GM12874 (cell line): ENCODE results near the gene OTOF.

Source experiments
- CTCF ChIP-seq: IDR thresholded peaks from 2 replicates; pipeline ENCODE4 v1.5.1; 2011; ENCODE audit warnings: low read depth, mild to moderate bottlenecking, control low read depth, low read length, moderate library complexity; ENCODE audit not compliant: insufficient read depth

The OTOF gene

GRCh38 chr2:26492749-26493515 is 15.0 kb upstream of the OTOF start:
- no peak for TF ChIP-seq CTCF

- no peak for TF ChIP-seq CTCF
Measured at GRCh38 chr2:26491563-26492167, 13.7 kb upstream of the OTOF start.

- TF ChIP-seq CTCF = no peak
Measured at GRCh38 chr2:26489213-26489850, 11.4 kb upstream of the OTOF start.

GRCh38 chr2:26488463-26489212 is 10.7 kb upstream of the OTOF start:
- no peak for TF ChIP-seq CTCF

- TF ChIP-seq CTCF = no peak
Measured at GRCh38 chr2:26487192-26487591, 9.3 kb upstream of the OTOF start.

GRCh38 chr2:26486789-26487188 is 8.9 kb upstream of the OTOF start:
- TF ChIP-seq CTCF = no peak

- TF ChIP-seq CTCF = no peak
Measured at GRCh38 chr2:26485725-26486418, 7.9 kb upstream of the OTOF start.
